ENCODE data around the gene BABAM2.

DNA sequence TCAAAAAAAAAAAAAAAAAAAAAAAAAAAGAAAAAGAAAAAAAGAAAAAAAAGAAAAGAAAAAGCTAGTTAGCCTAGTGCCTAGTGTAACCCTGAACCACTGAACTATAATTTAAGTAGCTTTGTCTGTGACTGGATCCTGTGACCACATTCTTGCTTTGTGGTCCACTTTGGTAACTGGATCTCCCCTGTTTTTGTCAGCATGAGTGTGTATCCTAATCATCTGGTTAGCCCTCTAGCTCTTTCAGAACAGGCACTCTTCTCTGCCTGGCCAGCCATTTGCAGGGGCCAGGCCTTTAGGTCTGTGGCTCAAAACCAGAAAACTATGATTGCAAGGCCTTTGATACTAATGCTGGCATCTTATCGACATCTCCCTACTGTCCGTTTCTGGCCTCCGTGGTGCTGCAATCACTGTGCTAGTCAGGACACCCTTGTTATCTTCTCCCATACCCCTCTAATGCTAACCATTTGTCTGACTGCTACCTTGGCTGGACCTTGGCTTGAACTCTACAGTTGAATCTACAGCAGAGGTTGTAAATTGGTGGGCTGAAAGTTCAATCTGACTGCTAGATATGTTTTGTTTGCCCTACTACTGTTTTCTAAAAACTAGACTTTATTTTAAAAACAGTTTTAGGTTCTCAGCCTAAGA lies 40.8 kb upstream of the BABAM2 start:
- no peak for TF ChIP-seq CTCF (IDR thresholded peaks at IDR 0.05)
- TF ChIP-seq POLR2A (IDR thresholded peaks at IDR 0.05): no peak

All from right lobe of liver (tissue), 4 donors.